HFF-Myc (cell line): ENCODE measurements around the gene ANKRD63.

Experiments
- DNase-seq: peaks from one replicate; pipeline ENCODE4 v3.0.0-alpha.2; 2011; ENCODE audit warnings: low read depth; ENCODE audit errors: extremely low read depth
- H3K4me3 ChIP-seq: replicated peaks from 2 replicates; pipeline ENCODE4 v1.5.1; 2011; ENCODE audit warnings: low read depth, mild to moderate bottlenecking, control low read depth, low read length
- TF ChIP-seq, protein P1 (sequence below): IDR thresholded peaks from 2 replicates; pipeline ENCODE4 v1.5.1; 2012; ENCODE audit warnings: mild to moderate bottlenecking, low read depth, low read length, control low read depth; ENCODE audit errors: missing control alignments

The ANKRD63 gene

DNA sequence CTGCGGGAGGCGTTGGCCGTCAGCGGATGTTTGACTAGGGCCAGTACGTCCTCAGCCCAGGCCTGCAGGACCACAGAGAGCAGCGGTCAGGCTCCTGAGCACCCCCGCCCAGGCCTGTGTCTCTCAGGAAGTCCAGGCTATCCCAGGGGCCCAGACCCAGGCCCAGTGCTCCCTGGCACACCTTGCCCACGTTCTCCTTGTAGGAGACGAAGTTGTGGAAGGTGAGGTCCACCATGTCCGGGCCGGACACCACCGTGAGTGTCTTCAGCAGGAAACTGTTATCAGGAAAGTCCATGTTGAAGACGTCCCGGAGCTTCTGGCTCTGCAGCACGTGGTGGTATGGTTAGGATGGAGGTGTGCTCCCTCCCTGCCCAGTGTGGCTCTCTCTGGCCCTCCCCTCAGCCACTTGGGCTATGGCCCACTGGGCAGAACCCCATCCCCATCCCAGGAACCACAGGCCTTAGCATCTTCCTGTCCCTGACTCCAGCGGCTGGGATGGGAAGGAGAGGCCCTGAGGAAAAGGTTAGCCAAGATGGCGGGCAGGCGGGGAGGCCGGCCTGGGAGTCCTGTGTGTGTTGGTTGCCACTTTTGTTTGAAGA lies 19.5 kb upstream of the ANKRD63 start:
- TF ChIP-seq, protein P1, sequence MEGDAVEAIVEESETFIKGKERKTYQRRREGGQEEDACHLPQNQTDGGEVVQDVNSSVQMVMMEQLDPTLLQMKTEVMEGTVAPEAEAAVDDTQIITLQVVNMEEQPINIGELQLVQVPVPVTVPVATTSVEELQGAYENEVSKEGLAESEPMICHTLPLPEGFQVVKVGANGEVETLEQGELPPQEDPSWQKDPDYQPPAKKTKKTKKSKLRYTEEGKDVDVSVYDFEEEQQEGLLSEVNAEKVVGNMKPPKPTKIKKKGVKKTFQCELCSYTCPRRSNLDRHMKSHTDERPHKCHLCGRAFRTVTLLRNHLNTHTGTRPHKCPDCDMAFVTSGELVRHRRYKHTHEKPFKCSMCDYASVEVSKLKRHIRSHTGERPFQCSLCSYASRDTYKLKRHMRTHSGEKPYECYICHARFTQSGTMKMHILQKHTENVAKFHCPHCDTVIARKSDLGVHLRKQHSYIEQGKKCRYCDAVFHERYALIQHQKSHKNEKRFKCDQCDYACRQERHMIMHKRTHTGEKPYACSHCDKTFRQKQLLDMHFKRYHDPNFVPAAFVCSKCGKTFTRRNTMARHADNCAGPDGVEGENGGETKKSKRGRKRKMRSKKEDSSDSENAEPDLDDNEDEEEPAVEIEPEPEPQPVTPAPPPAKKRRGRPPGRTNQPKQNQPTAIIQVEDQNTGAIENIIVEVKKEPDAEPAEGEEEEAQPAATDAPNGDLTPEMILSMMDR, result no peak

DNA sequence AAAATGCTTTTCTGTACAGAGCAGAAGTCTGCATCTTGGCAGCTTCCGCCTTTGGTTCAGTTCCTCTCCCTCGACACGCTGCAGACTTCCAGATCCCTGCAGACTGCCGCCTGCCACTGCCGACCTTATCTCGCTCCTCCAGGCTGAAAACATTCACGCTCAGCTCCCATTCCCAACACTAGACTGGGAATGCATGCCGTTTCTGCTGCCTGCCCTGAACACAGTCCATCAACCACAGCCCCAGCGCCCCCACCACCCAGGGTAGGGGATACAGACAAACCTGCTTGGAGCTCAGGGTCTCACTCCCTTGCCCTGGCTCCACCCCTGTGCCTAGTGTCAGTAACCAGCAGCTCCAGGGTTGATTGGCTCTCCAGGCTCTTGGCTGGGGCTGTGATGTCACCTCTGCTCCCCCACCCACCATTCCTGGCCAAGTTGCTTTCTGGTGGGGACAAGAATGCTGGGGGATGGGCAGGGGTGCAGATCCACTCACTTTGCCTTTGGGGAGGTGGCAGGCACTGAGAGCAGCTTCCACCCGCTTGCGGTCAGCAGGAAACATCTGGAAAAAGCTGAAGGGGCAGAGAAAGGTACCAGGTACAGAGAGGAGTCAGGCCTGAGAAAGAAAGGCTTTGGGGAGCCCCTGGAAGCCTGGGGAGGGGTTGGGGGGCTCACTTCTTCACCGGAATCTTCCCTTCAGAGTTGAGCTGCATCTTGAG lies 18.8 kb upstream of the ANKRD63 start:
- TF ChIP-seq, protein P1, result no peak
- H3K4me3 ChIP-seq, result no peak overlapping the region
- DNase-seq, result no peak

More for the DNA sequence above, 19.5 kb upstream of the ANKRD63 start:
- no peak for DNase-seq
- H3K4me3 ChIP-seq, result no peak overlapping the region

DNA sequence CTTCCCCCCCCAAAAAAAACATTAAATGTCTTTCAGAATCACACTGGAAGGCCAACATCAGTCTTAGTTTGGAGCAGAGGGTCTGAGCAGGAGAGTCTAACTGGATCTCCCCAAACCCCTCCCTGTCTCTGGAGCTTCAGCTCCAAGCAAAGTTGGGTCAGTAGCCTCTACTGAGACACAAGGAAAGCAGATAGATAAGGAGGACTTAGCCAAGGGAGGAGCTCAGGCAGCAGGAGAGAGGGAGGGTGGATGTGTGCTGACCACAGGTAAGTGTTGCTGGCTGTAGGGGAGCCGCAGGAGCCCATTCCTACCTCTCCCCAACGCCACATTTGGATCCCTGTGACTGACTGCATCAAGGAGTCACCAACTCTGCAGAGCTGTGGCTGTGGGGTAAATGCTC lies 17.9 kb upstream of the ANKRD63 start:
- TF ChIP-seq, protein P1, result no peak
- no peak overlapping the region for H3K4me3 ChIP-seq
- no peak for DNase-seq

DNA sequence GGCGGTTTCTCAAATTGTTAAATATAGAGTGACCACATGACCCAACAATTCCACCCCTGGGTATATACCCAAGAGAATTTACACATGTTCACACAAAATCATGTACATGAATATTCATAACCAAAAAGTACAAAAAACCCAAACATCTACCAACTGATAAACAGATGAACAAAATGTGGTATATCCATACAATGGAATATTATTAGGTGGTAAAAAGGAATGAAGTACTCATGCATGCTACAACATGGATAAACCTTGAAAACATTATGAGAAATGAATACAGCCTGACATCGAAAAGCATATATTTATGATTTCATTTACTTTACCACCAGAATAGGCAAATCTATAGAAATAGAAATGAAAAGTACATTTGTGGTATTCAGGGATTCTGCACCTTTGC lies 17.5 kb upstream of the ANKRD63 start:
- DNase-seq, result no peak
- TF ChIP-seq, protein P1, result no peak
- no peak overlapping the region for H3K4me3 ChIP-seq

DNA sequence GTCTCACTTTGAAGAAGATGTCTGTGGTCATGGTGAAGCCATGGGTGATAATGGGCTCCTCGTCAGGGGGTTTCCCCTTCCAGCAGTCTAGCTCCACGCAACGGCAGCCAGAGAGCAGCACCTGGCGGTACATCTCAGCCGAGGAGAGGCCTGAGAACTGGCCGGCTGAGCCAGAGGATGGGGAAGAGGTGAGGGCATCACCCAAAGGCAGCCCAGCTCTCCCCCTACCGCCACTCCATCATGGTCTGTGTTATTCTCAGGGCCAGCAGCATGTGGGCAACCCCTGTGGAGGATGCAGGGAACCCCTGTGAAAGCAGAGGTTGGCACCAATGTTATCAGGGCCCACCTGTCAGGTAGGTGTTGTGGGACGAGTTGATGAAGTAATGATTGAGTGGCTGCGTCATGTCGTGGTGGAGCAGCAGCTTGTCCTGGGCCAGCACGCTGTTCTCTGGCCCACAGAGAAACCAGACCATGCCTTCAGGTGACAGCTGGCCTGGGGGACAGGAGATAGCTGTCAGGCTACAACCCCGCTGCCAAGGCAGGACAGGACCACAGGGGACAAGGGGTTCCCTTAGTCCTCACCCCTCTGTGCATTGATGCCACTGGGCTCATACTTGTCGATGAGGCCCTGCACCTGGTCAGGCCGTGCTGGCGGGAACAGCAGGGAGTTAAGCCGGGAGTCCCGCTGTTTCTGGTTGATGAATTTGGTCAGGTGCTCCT lies 15.5 kb upstream of the ANKRD63 start:
- H3K4me3 ChIP-seq, result no peak overlapping the region
- TF ChIP-seq, protein P1, result no peak
- no peak for DNase-seq

DNA sequence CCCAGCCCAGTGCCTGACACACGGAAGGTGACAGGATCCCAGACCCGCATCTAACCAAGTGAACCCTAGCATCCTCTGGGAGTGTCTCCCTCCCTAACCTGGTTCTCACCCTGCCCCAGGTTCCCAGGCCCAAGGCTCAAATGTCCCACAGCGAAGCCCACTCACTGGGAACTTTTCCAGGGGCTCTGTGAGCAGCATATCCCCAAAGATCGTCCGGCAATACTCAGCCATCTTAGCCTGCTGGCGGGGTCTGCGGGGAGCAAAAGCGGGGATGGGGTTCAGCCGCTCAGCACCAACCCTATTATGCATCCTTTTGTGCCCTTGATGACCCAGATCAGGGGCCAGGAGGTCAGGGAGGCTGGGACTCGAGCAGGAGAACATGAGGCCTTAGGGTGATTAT lies 14.5 kb upstream of the ANKRD63 start:
- TF ChIP-seq, protein P1, result no peak

More for the DNA sequence above, 14.5 kb upstream of the ANKRD63 start:
- no peak overlapping the region for H3K4me3 ChIP-seq
- no peak for DNase-seq
